Subcutaneous adipose tissue (tissue), 4 donors: ENCODE data around the gene RASGRF2. TPM values are rescaled to one million over a fixed set of nuclear protein-coding genes. Genes with fewer than 3 reads are reported as not detected.

Source experiments
- total RNA-seq, 4 donors: library from RNA; depleted of rRNA; stranded (reverse); fragments of >200 nt; gene quantifications; one replicate each; pipeline ENCODE4 v1.1.0, GENCODE V29; 2016
- TF ChIP-seq, protein P1 (sequence below): fragments of 450-650 bp; IDR thresholded peaks from one replicate; pipeline ENCODE4 v1.5.1; 2016; ENCODE audit warnings: low read depth, mild to moderate bottlenecking, control low read depth, antibody characterized with exemption, moderate library complexity

Gene RASGRF2
- total RNA-seq, 4 donors from 2014 or later = 6.6 to 34.9 (median 20.2) TPM

DNA sequence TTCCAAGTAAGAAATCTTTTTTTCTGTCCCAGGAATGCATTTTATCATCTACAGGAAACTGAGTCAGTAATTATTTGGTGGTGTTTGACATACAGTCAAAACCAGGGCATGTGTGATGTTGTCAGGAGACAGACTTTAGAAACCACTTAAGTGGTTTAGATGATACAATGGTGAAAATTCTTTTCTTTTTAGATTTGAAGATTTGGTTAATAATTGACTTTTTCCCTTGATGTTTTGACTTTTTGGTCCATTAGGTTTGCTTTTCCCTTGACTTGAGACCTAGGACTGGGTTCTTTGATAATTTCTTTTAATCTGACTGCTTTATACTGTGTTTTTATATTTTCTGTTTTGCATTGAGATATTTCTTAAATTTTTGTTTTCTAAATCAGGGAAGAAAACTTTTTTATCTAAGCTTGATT, 85.2 kb downstream of the RASGRF2 start:
- TF ChIP-seq, protein P1, sequence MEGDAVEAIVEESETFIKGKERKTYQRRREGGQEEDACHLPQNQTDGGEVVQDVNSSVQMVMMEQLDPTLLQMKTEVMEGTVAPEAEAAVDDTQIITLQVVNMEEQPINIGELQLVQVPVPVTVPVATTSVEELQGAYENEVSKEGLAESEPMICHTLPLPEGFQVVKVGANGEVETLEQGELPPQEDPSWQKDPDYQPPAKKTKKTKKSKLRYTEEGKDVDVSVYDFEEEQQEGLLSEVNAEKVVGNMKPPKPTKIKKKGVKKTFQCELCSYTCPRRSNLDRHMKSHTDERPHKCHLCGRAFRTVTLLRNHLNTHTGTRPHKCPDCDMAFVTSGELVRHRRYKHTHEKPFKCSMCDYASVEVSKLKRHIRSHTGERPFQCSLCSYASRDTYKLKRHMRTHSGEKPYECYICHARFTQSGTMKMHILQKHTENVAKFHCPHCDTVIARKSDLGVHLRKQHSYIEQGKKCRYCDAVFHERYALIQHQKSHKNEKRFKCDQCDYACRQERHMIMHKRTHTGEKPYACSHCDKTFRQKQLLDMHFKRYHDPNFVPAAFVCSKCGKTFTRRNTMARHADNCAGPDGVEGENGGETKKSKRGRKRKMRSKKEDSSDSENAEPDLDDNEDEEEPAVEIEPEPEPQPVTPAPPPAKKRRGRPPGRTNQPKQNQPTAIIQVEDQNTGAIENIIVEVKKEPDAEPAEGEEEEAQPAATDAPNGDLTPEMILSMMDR = no peak

DNA sequence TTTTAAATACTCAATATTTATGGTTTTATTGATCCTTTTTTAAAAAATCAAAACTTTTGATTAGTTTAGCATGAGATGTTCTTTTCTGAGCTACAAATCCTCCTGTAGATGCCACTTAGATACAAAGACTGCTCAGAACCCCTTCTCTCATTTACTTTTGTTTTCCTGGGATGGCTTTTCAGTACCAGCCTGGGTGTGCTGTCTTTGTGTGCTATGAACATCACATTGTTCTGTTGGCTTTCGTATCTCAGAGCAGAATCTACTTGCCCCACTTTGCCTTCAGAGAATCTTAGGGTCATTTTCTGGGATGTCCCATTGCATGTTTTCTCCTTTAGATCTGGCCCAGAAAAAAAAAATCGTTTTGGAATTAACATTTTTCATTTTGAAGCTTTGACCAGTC, 85.9 kb downstream of the RASGRF2 start:
- TF ChIP-seq, protein P1 = no peak

DNA sequence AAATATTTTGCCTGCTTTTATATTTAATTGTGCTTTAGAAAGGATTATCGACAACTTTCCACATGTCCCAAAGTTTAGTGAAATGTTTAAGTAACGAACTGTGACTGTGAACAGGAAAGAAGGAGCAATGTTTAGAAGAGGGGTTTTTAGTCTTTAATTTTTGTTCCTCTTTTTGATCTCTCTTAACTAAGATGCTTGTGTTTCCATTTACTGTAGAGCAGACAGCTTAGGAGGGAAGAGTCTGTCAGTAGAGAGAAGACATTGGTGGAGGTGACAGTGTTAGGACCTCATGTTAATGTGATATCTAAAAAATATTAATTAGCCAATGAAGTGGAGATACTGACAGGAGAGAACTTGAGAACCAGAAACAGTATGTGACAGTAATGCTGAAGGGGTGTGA, 92.2 kb downstream of the RASGRF2 start:
- TF ChIP-seq, protein P1 = no peak

DNA sequence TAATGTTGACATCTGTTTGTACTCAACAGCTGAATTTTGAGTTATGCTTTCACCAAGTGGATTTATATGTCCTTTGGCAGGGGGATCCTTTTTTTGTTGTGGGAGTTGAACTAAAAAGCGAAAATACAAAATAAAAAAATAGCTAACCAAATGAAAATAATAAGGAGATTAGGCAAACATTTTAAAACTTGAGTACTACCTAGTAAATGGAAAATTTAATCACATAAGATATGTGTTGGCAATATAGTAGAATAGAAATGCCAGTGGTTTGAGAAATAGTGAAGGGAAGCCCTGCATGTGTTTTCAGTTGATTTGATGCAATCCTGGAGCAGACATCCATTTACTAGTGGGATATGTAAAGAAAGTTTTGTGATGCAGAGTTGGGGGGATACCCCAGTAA, 98.0 kb downstream of the RASGRF2 start:
- TF ChIP-seq, protein P1 = no peak

DNA sequence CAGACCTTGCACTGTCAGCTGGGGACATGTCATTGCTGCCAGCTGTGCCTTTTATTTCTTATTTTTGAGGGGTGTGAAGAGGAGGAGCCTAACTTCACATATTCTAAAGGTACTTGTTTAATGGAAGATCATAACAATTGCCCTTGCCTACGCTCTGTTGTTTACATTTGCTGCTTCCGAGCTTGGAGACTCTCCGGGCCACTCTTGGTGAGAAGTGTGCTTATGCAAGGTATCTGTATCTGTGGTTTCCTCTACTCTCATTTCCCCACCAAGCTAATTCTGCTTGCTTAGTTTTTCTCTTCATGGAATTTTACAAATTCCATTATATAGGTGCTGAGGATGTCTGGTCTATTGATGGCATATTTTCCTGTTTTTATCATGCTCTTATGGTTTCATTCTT, 105.3 kb downstream of the RASGRF2 start:
- TF ChIP-seq, protein P1 = no peak

DNA sequence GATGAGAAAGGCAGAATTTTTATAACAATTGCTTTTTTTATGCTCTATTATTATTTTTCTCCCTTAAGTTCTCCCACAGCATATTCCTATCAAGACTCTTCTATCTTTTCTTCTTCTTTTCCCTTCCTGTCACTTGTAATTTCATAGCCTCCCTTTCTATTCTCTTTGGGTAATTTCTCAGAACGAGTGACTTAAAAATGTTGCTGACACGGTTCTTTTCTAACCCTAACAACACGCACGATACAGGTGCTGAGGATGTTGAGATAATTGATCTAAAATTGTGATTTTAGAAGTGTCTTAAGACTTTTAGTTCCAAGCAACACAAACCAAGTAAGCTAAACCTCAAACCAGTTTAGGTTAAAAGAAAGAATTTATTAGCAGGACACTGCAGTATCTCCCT, 105.9 kb downstream of the RASGRF2 start:
- TF ChIP-seq, protein P1 = no peak

DNA sequence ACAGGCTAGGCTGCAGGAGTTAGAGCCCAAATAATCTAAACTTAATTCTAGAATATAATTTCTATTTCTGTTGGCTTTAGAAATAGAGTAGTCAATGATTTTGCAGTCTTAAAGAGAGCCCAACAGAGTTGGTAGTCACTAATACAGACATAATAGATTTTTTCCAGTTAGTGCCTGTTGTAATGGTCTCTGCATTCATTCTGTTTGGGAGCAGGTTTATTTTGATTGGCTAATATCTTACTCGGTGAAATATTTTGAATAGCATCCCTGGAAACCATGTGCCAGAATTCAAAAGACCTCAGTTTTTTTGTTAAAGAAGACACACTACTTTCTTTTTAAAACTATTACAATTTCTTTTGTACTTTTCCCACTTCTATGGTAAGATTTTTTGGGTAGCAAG, 107.2 kb downstream of the RASGRF2 start:
- TF ChIP-seq, protein P1 = no peak

DNA sequence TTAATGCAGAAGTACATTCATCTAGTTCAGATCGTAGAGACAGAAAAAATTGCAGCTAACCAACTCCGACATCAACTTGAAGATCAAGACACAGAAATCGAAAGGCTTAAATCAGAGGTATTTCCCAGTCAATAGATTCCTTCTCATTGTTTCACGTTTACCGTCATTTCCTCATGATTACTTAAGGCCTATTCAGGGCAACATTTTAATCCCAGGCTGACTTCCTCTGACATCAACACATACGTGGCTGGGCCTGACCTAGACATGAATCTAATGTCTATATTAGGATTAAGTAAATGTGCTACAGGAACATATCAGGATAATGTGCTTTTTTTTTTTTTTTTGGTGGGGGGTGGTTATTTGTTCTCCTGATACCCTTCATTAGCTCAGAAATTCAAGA, 107.9 kb downstream of the RASGRF2 start:
- TF ChIP-seq, protein P1 = no peak
